HepG2 (cell line): ENCODE data around the gene DNAJB11. TPM values are rescaled to one million over a fixed set of nuclear protein-coding genes. Genes with fewer than 3 reads are reported as not detected.

Source experiments
- ATF1 ChIP-seq: IDR thresholded peaks from 2 replicates; pipeline ENCODE4 v1.6.1; 2016; ENCODE audit warnings: mild to moderate bottlenecking, control low read depth
- CBX1 ChIP-seq: IDR thresholded peaks from one replicate; pipeline ENCODE4 v1.6.1; 2016; ENCODE audit warnings: antibody characterized with exemption, low read depth
- CENPX ChIP-seq: sonication (generic); formaldehyde crosslinking; IDR thresholded peaks from 2 replicates; pipeline ENCODE4 v1.9.0; 2021; ENCODE audit warnings: mild to moderate bottlenecking, missing genetic modification reagents, moderate library complexity
- E2F1 ChIP-seq: sonication (generic); formaldehyde crosslinking; IDR thresholded peaks from 2 replicates; pipeline ENCODE4 v1.5.0; 2020; ENCODE audit warnings: missing genetic modification reagents
- FOXK2 ChIP-seq: fragments of 450-650 bp; IDR thresholded peaks from 2 replicates; pipeline ENCODE4 v1.6.1; 2016
- GATAD2A ChIP-seq: IDR thresholded peaks from 2 replicates; pipeline ENCODE4 v1.6.1; 2016
- HNRNPK ChIP-seq: fragments of 200-400 bp; formaldehyde crosslinking; IDR thresholded peaks from 2 replicates; pipeline ENCODE4 v1.6.1; 2018; ENCODE audit warnings: low read length, low read depth, moderate library complexity, mild to moderate bottlenecking; ENCODE audit not compliant: poor library complexity, severe bottlenecking
- ISX ChIP-seq: sonication (generic); formaldehyde crosslinking; conservative IDR thresholded peaks from 2 replicates; pipeline ENCODE4 v1.5.0; 2020; ENCODE audit warnings: missing genetic modification reagents
- KLF13 ChIP-seq: sonication (generic); formaldehyde crosslinking; IDR thresholded peaks from 2 replicates; pipeline ENCODE4 v1.4.0; 2020; ENCODE audit warnings: mild to moderate bottlenecking, missing genetic modification reagents
- LCORL ChIP-seq, 2 experiments: fragments of 450-650 bp in 1 of 2; sonication (generic) in 1 of 2; formaldehyde crosslinking in 1 of 2; IDR thresholded peaks; 2 replicates each; pipeline versions ENCODE4 v1.5.0 to v1.6.1; 2017 to 2020; ENCODE audit warnings: antibody characterized with exemption in 1 of 2, missing genetic modification reagents in 1 of 2
- MXI1 ChIP-seq: IDR thresholded peaks from 3 replicates; pipeline ENCODE4 v1.6.1; 2012; ENCODE audit warnings: low read depth, low read length, inconsistent platforms, borderline replicate concordance
- NR2C2 ChIP-seq: sonication (generic); formaldehyde crosslinking; IDR thresholded peaks from 2 replicates; pipeline ENCODE4 v1.4.0; 2020; ENCODE audit warnings: missing genetic modification reagents, mild to moderate bottlenecking, moderate library complexity, borderline replicate concordance
- ONECUT2 ChIP-seq: sonication (generic); formaldehyde crosslinking; IDR thresholded peaks from 2 replicates; pipeline ENCODE4 v1.4.0; 2020; ENCODE audit warnings: missing genetic modification reagents
- PAX8 ChIP-seq: sonication (generic); formaldehyde crosslinking; IDR thresholded peaks from 2 replicates; pipeline ENCODE4 v1.8.0; 2022; ENCODE audit warnings: mild to moderate bottlenecking, missing genetic modification reagents, borderline replicate concordance
- PHB2 ChIP-seq: fragments of 450-650 bp; IDR thresholded peaks from 2 replicates; pipeline ENCODE4 v1.6.1; 2018; ENCODE audit not compliant: partially characterized antibody
- PLRG1 ChIP-seq: fragments of 450-650 bp; conservative IDR thresholded peaks from 2 replicates; pipeline ENCODE4 v1.6.1; 2016
- SRF ChIP-seq: IDR thresholded peaks from 2 replicates; pipeline ENCODE4 v1.6.1; 2011; ENCODE audit warnings: mild to moderate bottlenecking, low read depth, low read length, moderate library complexity
- XRCC5 ChIP-seq: fragments of 200-400 bp; formaldehyde crosslinking; optimal IDR thresholded peaks from 2 replicates; pipeline ENCODE3; 2017; ENCODE audit warnings: mild to moderate bottlenecking, low read length
- ZNF337 ChIP-seq: sonication (generic); formaldehyde crosslinking; IDR thresholded peaks from 2 replicates; pipeline ENCODE4 v1.5.1; 2020; ENCODE audit warnings: missing genetic modification reagents, low read depth, mild to moderate bottlenecking, borderline replicate concordance
- ZNF746 ChIP-seq: sonication (generic); formaldehyde crosslinking; IDR thresholded peaks from 2 replicates; pipeline ENCODE4 v1.8.0; 2022; ENCODE audit warnings: mild to moderate bottlenecking, missing genetic modification reagents
- ZNF780A ChIP-seq: sonication (generic); formaldehyde crosslinking; IDR thresholded peaks from 2 replicates; pipeline ENCODE4 v1.8.0; 2022; ENCODE audit warnings: mild to moderate bottlenecking, missing genetic modification reagents, moderate library complexity
- polyA plus RNA-seq, 8 experiments: library from polyadenylated mRNA; depleted of rRNA in 3 of 8; stranded (reverse) in 7 of 8; unstranded in 1 of 8; fragments of >200 nt; fragmentation: Illumina TruSeq in 4 of 8; extraction: Trizol in 4 of 8; gene quantifications; 2 replicates each; pipeline versions ENCODE4 v1.2.1 to v1.2.3, GENCODE V29; 2011 to 2016; ENCODE audit warnings: low read depth in 4 of 8, missing spikeins in 1 of 8, mixed read lengths in 1 of 8; ENCODE audit not compliant: insufficient read depth in 1 of 8
- total RNA-seq, 5 experiments: library from RNA; depleted of rRNA; stranded (reverse); fragments of >200 nt; fragmentation: Illumina TruSeq; extraction: Trizol; gene quantifications; 2 replicates each; pipeline ENCODE4 v1.2.3, GENCODE V29; 2016; ENCODE audit warnings: low read depth in 1 of 5
- TF ChIP-seq, protein P1 (sequence below): sonication (generic); formaldehyde crosslinking; IDR thresholded peaks from 2 replicates; pipeline ENCODE4 v1.4.0; 2020; ENCODE audit warnings: mild to moderate bottlenecking, missing genetic modification reagents
- TF ChIP-seq, protein P2 (sequence below): IDR thresholded peaks from 2 replicates; pipeline ENCODE4 v1.6.1; 2016; ENCODE audit warnings: missing compliant biosample characterization, missing genetic modification reagents, borderline replicate concordance
- TF ChIP-seq, protein P3 (sequence below): sonication (generic); formaldehyde crosslinking; IDR thresholded peaks from 2 replicates; pipeline ENCODE4 v1.5.0; 2020; ENCODE audit warnings: mild to moderate bottlenecking, missing genetic modification reagents
- TF ChIP-seq, protein P4 (sequence below): sonication (generic); formaldehyde crosslinking; IDR thresholded peaks from 2 replicates; pipeline ENCODE4 v1.4.0; 2020; ENCODE audit warnings: missing genetic modification reagents, mild to moderate bottlenecking, borderline replicate concordance

The DNAJB11 gene
- total and polyA plus RNA-seq, 2 of the 13 experiments (the other 11 are each of a cell fraction or from before 2014, with no cell fraction given), result 41.0 to 132 TPM

DNA sequence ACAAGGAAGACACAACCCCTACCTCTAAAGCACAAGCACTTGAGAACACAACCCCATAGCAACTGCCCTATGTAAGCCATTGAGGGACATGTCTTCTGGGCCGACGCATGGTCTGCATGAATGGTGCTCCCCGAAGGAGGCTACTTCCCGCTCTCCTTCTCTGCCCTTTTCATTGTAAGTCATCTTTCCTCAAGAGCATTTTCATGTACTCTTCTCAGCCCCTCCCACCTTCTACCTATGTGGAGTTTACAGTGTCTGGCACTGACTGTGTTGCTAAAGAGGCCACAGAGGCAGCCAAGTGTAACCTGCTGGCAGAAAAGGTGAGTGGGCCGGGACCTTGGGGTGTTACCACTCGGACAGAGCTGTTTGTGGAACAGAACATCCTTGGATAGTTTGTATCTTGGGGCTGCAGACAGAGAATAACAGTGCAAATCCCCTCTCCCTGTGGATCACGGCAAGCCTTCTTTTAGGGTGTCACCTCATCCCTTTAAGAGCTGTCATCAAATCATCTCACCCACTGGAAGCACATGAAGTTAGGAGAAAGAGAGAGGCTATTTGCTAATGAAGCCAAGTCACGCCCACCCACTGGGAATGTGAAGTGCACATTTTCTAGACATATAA, 47.9 kb downstream of the DNAJB11 start (continued):
- no peak for TF ChIP-seq ZNF746
- no peak for TF ChIP-seq PHB2
- no peak for TF ChIP-seq CENPX
- 0 out of 2 replicates have a peak, but pooled peaks have one; percentile 41 for TF ChIP-seq ZNF780A (CRISPR knock-in tag)
- TF ChIP-seq ZNF337 (CRISPR knock-in tag), result no peak
- TF ChIP-seq, protein P1, sequence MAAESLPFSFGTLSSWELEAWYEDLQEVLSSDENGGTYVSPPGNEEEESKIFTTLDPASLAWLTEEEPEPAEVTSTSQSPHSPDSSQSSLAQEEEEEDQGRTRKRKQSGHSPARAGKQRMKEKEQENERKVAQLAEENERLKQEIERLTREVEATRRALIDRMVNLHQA (CRISPR knock-in tag), result no peak
- TF ChIP-seq, protein P2, sequence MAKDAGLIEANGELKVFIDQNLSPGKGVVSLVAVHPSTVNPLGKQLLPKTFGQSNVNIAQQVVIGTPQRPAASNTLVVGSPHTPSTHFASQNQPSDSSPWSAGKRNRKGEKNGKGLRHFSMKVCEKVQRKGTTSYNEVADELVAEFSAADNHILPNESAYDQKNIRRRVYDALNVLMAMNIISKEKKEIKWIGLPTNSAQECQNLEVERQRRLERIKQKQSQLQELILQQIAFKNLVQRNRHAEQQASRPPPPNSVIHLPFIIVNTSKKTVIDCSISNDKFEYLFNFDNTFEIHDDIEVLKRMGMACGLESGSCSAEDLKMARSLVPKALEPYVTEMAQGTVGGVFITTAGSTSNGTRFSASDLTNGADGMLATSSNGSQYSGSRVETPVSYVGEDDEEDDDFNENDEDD, result no peak
- TF ChIP-seq SRF, result no peak
- no peak for TF ChIP-seq FOXK2
- no peak for TF ChIP-seq ONECUT2
- no peak for TF ChIP-seq GATAD2A
- TF ChIP-seq, protein P3, sequence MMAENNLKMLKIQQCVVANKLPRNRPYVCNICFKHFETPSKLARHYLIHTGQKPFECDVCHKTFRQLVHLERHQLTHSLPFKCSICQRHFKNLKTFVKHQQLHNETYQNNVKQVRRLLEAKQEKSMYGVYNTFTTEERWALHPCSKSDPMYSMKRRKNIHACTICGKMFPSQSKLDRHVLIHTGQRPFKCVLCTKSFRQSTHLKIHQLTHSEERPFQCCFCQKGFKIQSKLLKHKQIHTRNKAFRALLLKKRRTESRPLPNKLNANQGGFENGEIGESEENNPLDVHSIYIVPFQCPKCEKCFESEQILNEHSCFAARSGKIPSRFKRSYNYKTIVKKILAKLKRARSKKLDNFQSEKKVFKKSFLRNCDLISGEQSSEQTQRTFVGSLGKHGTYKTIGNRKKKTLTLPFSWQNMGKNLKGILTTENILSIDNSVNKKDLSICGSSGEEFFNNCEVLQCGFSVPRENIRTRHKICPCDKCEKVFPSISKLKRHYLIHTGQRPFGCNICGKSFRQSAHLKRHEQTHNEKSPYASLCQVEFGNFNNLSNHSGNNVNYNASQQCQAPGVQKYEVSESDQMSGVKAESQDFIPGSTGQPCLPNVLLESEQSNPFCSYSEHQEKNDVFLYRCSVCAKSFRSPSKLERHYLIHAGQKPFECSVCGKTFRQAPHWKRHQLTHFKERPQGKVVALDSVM, result no peak
- TF ChIP-seq PLRG1, result no peak
- TF ChIP-seq CBX1, result peak; percentile 54
- no peak for TF ChIP-seq LCORL (IDR thresholded peaks at IDR 0.05)
- no peak for TF ChIP-seq LCORL (CRISPR knock-in tag; IDR thresholded peaks at IDR 0.05)
- TF ChIP-seq KLF13 (CRISPR knock-in tag), result no peak
- TF ChIP-seq ATF1 (CRISPR knock-in tag), result no peak
- TF ChIP-seq PAX8 (CRISPR knock-in tag), result no peak
- TF ChIP-seq E2F1 (CRISPR knock-in tag), result no peak
- no peak for TF ChIP-seq NR2C2 (CRISPR knock-in tag)
- no peak for TF ChIP-seq HNRNPK
- TF ChIP-seq, protein P4, sequence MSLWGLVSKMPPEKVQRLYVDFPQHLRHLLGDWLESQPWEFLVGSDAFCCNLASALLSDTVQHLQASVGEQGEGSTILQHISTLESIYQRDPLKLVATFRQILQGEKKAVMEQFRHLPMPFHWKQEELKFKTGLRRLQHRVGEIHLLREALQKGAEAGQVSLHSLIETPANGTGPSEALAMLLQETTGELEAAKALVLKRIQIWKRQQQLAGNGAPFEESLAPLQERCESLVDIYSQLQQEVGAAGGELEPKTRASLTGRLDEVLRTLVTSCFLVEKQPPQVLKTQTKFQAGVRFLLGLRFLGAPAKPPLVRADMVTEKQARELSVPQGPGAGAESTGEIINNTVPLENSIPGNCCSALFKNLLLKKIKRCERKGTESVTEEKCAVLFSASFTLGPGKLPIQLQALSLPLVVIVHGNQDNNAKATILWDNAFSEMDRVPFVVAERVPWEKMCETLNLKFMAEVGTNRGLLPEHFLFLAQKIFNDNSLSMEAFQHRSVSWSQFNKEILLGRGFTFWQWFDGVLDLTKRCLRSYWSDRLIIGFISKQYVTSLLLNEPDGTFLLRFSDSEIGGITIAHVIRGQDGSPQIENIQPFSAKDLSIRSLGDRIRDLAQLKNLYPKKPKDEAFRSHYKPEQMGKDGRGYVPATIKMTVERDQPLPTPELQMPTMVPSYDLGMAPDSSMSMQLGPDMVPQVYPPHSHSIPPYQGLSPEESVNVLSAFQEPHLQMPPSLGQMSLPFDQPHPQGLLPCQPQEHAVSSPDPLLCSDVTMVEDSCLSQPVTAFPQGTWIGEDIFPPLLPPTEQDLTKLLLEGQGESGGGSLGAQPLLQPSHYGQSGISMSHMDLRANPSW (CRISPR knock-in tag), result 0 out of 2 replicates have a peak, but pooled peaks have one; percentile 20
- TF ChIP-seq MXI1, result no peak
- TF ChIP-seq XRCC5, result no peak
- no peak for TF ChIP-seq ISX (CRISPR knock-in tag)
